Ascending aorta (tissue), 2 donors: ENCODE measurements around the gene KMT5C. TPM values are rescaled to one million over a fixed set of nuclear protein-coding genes. Genes with fewer than 3 reads are reported as not detected.

Experiments
- DNase-seq, 2 donors: peaks; one replicate each; pipeline ENCODE4 v3.0.0-alpha.2; 2019; ENCODE audit warnings: low spot score in 2 of 2
- H3K27ac ChIP-seq, 2 donors: fragments of 200-600 bp; sonication (generic); one replicate each; pipeline ENCODE4 v1.5.1; 2016 to 2017; ENCODE audit warnings: mild to moderate bottlenecking in 1 of 2
- H3K27me3 ChIP-seq: fragments of 200-600 bp; sonication (generic); one replicate; pipeline ENCODE4 v1.5.1; 2017
- H3K36me3 ChIP-seq, 2 donors: fragments of 200-600 bp; sonication (generic); one replicate each; pipeline ENCODE4 v1.5.1; 2016
- H3K4me1 ChIP-seq, 2 donors: fragments of 200-600 bp; sonication (generic); one replicate each; pipeline ENCODE4 v1.5.1; 2016 to 2017; ENCODE audit warnings: mild to moderate bottlenecking in 1 of 2
- H3K4me3 ChIP-seq, 2 donors: fragments of 200-600 bp; sonication (generic); one replicate each; pipeline ENCODE4 v1.5.1; 2016 to 2017; ENCODE audit warnings: mild to moderate bottlenecking in 1 of 2
- H3K9me3 ChIP-seq, 2 donors: fragments of 200-600 bp; sonication (generic); one replicate each; pipeline ENCODE4 v1.5.1; 2016
- intact Hi-C: fragments of 100-400 bp; cut with DNase I; formaldehyde crosslinking; loops from one replicate; pipeline ENCODE4 v1.15.1; 2023
- total RNA-seq: library from RNA; depleted of rRNA; stranded (reverse); fragments of >200 nt; gene quantifications from one replicate; pipeline ENCODE4 v1.1.0, GENCODE V29; 2016
- TF ChIP-seq, protein P1 (sequence below), 3 experiments: fragments of 200-600 bp in 2 of 3; fragments of 450-650 bp in 1 of 3; sonication (generic) in 2 of 3; IDR thresholded peaks; one replicate each; pipeline ENCODE4 v1.5.1; 2016 to 2019; ENCODE audit warnings: antibody characterized with exemption in 3 of 3, mild to moderate bottlenecking in 1 of 3, moderate library complexity in 1 of 3

KMT5C gene
- total RNA-seq, 1 donor from 2014 or later: 21.7 TPM

DNA sequence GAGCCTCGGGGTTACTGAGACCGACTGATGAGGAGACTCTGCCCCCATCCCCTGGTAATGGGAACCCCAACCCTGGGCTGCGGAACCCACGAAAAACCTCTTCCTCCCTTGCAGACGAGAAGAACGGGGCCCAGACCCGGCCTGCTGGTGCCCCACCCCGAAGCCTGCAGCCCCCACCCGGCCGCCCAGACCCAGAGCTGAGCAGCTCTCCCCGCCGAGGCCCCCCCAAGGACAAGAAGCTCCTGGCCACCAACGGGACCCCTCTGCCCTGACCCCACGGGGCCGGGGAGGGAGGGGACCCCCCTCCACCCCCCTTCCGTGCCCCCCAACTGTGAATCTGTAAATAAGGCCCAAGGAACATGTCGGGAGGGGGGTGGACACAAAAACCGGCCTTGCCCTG is 27.9 kb upstream of the KMT5C start:
- peaks cover 15 to 20% of the 10 kb centered on the region in 2 donors for H3K36me3 ChIP-seq
- no peak overlapping the region for H3K4me3 ChIP-seq
- H3K9me3 ChIP-seq: no peaks in the 10 kb centered on the region
- H3K27me3 ChIP-seq: no peaks in the 10 kb centered on the region
- no peaks in the 10 kb centered on the region for H3K4me1 ChIP-seq
- TF ChIP-seq, protein P1, sequence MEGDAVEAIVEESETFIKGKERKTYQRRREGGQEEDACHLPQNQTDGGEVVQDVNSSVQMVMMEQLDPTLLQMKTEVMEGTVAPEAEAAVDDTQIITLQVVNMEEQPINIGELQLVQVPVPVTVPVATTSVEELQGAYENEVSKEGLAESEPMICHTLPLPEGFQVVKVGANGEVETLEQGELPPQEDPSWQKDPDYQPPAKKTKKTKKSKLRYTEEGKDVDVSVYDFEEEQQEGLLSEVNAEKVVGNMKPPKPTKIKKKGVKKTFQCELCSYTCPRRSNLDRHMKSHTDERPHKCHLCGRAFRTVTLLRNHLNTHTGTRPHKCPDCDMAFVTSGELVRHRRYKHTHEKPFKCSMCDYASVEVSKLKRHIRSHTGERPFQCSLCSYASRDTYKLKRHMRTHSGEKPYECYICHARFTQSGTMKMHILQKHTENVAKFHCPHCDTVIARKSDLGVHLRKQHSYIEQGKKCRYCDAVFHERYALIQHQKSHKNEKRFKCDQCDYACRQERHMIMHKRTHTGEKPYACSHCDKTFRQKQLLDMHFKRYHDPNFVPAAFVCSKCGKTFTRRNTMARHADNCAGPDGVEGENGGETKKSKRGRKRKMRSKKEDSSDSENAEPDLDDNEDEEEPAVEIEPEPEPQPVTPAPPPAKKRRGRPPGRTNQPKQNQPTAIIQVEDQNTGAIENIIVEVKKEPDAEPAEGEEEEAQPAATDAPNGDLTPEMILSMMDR (IDR thresholded peaks at IDR 0.05): no peak
- no peak for DNase-seq
- H3K27ac ChIP-seq: no peak overlapping the region
- intact Hi-C loops: no loop called here

DNA sequence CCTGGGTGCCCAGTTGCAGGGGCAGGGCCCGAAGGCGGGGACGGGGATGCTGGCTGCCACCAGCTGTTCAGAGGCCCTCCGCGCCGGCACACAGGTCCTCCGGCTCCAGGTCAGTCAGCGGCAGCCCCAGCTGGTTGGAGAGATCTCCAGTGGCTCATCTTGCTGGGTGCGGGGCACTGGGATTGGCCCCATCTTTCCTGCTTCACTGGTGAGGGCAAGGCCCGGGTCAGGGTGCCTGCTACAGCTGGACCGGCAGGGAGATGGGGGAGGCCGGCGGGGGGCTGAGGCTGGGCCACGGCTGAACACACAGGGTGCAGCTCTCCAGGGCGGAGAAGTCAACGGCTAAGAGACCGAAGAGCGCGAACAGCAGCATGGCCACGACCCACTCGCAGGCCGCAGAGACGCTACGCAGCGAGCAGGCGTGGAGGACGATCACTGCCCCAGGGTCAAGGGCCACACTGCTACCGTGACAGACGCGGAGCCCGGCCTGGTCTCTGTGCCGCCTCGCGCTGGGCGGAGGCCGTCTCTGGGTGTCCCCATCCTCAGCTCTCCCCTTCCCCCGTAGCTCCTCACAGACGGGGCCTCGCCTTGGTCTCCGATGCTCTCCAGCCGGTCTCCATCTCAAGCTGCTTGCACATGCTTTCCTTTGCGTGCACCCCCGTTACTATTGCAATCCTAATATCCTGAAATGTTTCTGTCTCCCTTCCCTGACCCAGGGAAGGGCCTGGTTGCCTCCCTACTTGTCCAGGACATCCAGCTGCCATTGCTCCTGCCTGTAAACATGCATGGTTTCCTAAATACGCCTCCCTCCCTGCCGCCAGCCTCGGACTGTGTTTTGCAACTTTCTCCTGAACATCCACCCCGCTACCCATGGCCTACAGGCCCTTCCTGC is 26.8 kb upstream of the KMT5C start:
- Histone ChIP-seq H3K9me3 (no peaks in the 10 kb centered on the region), H3K4me1 (no peaks in the 10 kb centered on the region), H3K27ac (no peak overlapping the region), H3K4me3 (no peak overlapping the region), H3K27me3 (no peaks in the 10 kb centered on the region), H3K36me3 (peaks cover 13 to 14% of the 10 kb centered on the region in 2 donors)
- TF ChIP-seq, protein P1 (IDR thresholded peaks at IDR 0.05): no peak
- DNase-seq: no peak
- intact Hi-C loops: no loop called here

DNA sequence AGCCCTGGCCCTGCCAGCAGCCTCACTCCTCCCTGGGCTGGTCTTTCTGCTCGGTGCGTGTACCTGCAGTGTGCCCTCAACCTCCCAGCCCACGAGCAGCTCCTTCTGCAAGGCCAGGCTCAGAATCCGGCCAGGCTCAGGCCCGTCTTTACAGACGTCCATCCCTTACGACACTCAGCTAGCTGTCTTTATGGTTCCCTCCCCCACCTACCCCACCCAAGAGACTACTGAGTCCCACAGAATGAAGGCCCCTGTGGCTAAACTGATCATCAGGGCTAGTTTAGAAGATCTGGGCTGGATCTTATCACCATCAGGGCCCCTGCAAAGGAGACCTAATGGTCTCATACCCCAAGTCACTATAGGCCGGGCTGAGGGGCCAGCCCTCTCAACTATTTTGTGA is 25.3 kb upstream of the KMT5C start:
- DNase-seq: no peak
- H3K27me3 ChIP-seq: no peaks in the 10 kb centered on the region
- no peak overlapping the region for H3K4me3 ChIP-seq
- intact Hi-C loops: no loop called here
- peaks cover 4 to 9% of the 10 kb centered on the region in 2 donors for H3K36me3 ChIP-seq
- TF ChIP-seq, protein P1 (IDR thresholded peaks at IDR 0.05): no peak
- H3K27ac ChIP-seq: no peak overlapping the region
- H3K9me3 ChIP-seq: no peaks in the 10 kb centered on the region
- H3K4me1 ChIP-seq: no peaks in the 10 kb centered on the region

DNA sequence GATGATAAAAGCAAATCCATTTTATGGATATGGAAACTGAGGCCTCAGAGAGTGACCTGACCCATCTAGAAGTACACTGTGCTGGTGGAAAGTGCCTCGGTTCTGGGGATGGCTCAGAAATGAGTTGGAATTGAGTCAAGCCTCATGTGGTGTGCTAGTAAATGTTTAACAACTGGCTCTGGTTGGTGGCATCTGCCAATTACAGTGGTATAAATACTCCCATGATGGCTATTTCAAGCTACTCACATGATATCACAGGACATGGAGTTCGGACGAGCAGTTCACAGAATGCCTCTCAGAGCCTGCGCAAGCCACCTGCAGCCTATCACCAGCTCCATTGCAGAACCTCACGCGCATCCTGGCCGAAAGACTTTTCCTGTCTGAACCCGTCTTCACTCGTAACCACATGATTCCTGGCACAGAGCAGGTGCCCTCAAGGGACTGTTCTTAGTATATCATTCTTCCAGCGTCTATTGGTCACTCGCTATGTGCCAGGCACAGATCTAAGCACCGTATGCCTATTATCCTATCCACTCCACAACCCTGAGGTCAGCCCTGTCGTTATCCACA is 23.6 kb upstream of the KMT5C start:
- TF ChIP-seq, protein P1 (IDR thresholded peaks at IDR 0.05): no peak
- H3K9me3 ChIP-seq: no peaks in the 10 kb centered on the region
- DNase-seq: no peak
- no peaks in the 10 kb centered on the region for H3K4me1 ChIP-seq
- H3K27me3 ChIP-seq: no peaks in the 10 kb centered on the region
- no peaks in the 10 kb centered on the region for H3K36me3 ChIP-seq
- H3K4me3 ChIP-seq: no peak overlapping the region
- H3K27ac ChIP-seq: no peak overlapping the region
- intact Hi-C loops: no loop called here

DNA sequence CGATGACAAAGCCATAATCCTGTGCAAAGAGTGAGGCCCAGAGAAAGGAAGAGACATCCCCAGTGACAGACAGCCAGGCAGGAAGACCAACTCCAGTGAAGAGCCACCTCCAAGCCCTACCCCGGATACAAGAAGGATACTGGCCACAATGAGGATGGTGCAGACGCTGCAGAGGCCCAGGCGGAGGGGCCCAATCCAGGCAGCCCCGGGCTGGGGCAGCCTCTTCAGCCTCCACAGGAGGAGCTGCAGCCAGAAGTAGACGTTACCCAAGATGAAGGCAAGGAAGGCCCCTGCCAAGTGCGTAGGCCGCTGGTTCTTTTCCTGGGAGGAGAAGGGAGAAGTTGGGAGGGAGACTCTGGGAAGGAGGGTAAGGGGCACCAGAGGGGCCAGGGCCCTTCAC is 23.0 kb upstream of the KMT5C start:
- Histone ChIP-seq H3K9me3 (no peaks in the 10 kb centered on the region), H3K4me3 (no peak overlapping the region), H3K27me3 (no peaks in the 10 kb centered on the region), H3K36me3 (no peaks in the 10 kb centered on the region), H3K4me1 (no peaks in the 10 kb centered on the region), H3K27ac (no peak overlapping the region)
- intact Hi-C loops: no loop called here
- no peak for DNase-seq
- TF ChIP-seq, protein P1 (IDR thresholded peaks at IDR 0.05): no peak
